T-cell (primary cell): ENCODE data around the gene GPRIN3. TPM values are rescaled to one million over a fixed set of nuclear protein-coding genes. Genes with fewer than 3 reads are reported as not detected.
A peak's percentile ranks its signal among the peaks of the same experiment; 100 is the strongest.

Source experiments
- ATAC-seq, 4 experiments: fragments of 200-7000 bp in 3 of 4; fragments of 150-1000 bp in 1 of 4; cut with Tn5 transposase; replicated peaks in 1 of 4; 1 replicate in 3 of 4; 2 replicates in 1 of 4; pipeline ENCODE4 v1.10.0; 2021; ENCODE audit warnings: moderate library complexity in 3 of 4, mild to moderate bottlenecking in 2 of 4, moderate number of reproducible peaks in 1 of 4
- CTCF ChIA-PET, 2 donors: fragments of 300-600 bp; sonication (Branson Sonifier 250); formaldehyde crosslinking; loops; one replicate each; lab custom pipeline; 2022; ENCODE audit warnings: antibody characterized with exemption in 2 of 2; lab: Charles Lee
- POLR2A ChIA-PET, 2 donors: fragments of 300-600 bp; sonication (Branson Sonifier 250); formaldehyde crosslinking; loops; one replicate each; lab custom pipeline; 2022; ENCODE audit warnings: antibody characterized with exemption in 2 of 2; lab: Charles Lee
- DNase-seq, 35 experiments: peaks; one replicate each; pipeline versions ENCODE4 v3.0.0 to v3.0.0-alpha.2; 2013 to 2023
- H3K27ac ChIP-seq: one replicate; pipeline ENCODE4 v1.5.1; 2013; ENCODE audit warnings: low read length
- H3K27me3 ChIP-seq, 2 experiments: replicated peaks in 1 of 2; 1 replicate in 1 of 2; 2 replicates in 1 of 2; pipeline versions ENCODE4 v1.6.1 to v1.7.0; 2013; ENCODE audit warnings: low read length in 1 of 2, mixed read lengths in 1 of 2; ENCODE audit not compliant: control insufficient read depth in 2 of 2, insufficient read depth in 2 of 2; ENCODE audit errors: extremely low read depth in 1 of 2
- H3K36me3 ChIP-seq, 2 donors: 1 replicate in 1 of 2; 2 replicates in 1 of 2; pipeline versions ENCODE4 v1.6.1 to v1.7.0; 2013; ENCODE audit warnings: low read length in 1 of 2; ENCODE audit not compliant: control insufficient read depth in 2 of 2, insufficient read depth in 1 of 2; ENCODE audit errors: extremely low read depth in 1 of 2
- H3K4me1 ChIP-seq, 2 experiments: 1 replicate in 1 of 2; 2 replicates in 1 of 2; pipeline versions ENCODE4 v1.6.1 to v1.7.0; 2013; ENCODE audit warnings: low read length in 2 of 2, mixed read lengths in 1 of 2; ENCODE audit not compliant: insufficient read depth in 2 of 2, control insufficient read depth in 1 of 2; ENCODE audit errors: extremely low read depth in 1 of 2
- H3K4me3 ChIP-seq, 2 donors: 1 replicate in 1 of 2; 2 replicates in 1 of 2; pipeline versions ENCODE4 v1.5.1 to v1.7.0; 2013; ENCODE audit warnings: mild to moderate bottlenecking in 2 of 2, low read length in 1 of 2, moderate library complexity in 1 of 2; ENCODE audit not compliant: control insufficient read depth in 1 of 2; ENCODE audit errors: extremely low read depth in 1 of 2
- H3K9me3 ChIP-seq: 2 replicates; pipeline ENCODE4 v1.7.0; 2013
- H3K27ac Mint-ChIP-seq, 2 donors: one replicate each; pipeline ENCODE4 v1.8.0; 2020 to 2021; ENCODE audit warnings: mild to moderate bottlenecking in 2 of 2, mixed read lengths in 2 of 2
- H3K27me3 Mint-ChIP-seq, 2 donors: one replicate each; pipeline ENCODE4 v1.8.0; 2021 to 2022; ENCODE audit warnings: mixed read lengths in 2 of 2
- H3K36me3 Mint-ChIP-seq: one replicate; pipeline ENCODE4 v1.8.0; 2021; ENCODE audit warnings: mixed read lengths
- H3K4me1 Mint-ChIP-seq, 3 donors: one replicate each; pipeline ENCODE4 v1.8.0; 2020 to 2022; ENCODE audit warnings: mixed read lengths in 3 of 3, mild to moderate bottlenecking in 1 of 3
- H3K4me3 Mint-ChIP-seq, 3 donors: one replicate each; pipeline ENCODE4 v1.8.0; 2020 to 2022; ENCODE audit warnings: mild to moderate bottlenecking in 3 of 3, mixed read lengths in 3 of 3, moderate library complexity in 3 of 3
- H3K9me3 Mint-ChIP-seq, 3 donors: one replicate each; pipeline ENCODE4 v1.8.0; 2020 to 2022; ENCODE audit warnings: mixed read lengths in 3 of 3
- WGBS: methylation state at CpG from one replicate; pipeline ENCODE4 v1.1.5; 2013; ENCODE audit warnings: missing lambda C conversion rate; ENCODE audit not compliant: insufficient coverage; 5-methylcytosine and 5-hydroxymethylcytosine counted together
- total RNA-seq, 35 experiments: library from RNA in 6 of 35; stranded (reverse) in 6 of 35; fragments of 120-200 nt in 1 of 35; gene quantifications; one replicate each; pipeline versions ENCODE4 v1.2.1 to v1.2.4 and lab custom pipeline; 2013 to 2026

GPRIN3 gene
- total RNA-seq, 5 donors from 2014 or later (not counting 1 experiment from before 2014, with no cell fraction given), result 17.4 to 56.1 (median 23.0) TPM

DNA sequence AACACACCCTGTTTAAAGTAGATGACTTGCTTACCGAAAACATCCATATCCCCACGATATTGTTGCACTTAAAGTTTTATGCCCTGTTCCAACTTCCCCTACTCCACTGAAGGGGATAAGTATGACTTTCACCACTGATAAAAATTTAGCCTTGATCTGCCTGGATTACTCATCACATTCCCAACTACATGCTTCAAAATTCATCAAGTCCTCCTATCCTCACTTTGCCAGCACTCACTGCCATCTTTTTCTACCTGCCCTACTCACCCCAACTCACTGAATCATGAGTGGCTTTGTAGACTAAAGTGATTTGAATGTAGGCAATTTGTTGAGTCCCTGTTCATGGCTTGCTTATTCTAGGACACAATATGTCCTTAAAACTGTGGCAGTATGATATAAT lies 12.2 kb upstream of the GPRIN3 start:
- ChIA-PET POLR2A (no interaction called here), CTCF (no interaction called here)
- ATAC-seq (no peak), DNase-seq (no peak)
- no peaks in the 10 kb centered on the region for H3K27me3 ChIP-seq
- no peaks in the 10 kb centered on the region for H3K36me3 Mint-ChIP-seq
- H3K4me1 ChIP-seq, result peaks cover 14 to 20% of the 10 kb centered on the region in 2 experiments
- H3K4me1 Mint-ChIP-seq, result peaks cover 37 to 43% (median 39%) of the 10 kb centered on the region in 3 donors
- no peak overlapping the region for H3K27ac ChIP-seq
- H3K27me3 Mint-ChIP-seq, result no peaks in the 10 kb centered on the region
- H3K9me3 Mint-ChIP-seq, result no peaks in the 10 kb centered on the region
- no peaks in the 10 kb centered on the region for H3K9me3 ChIP-seq
- H3K36me3 ChIP-seq, result no peaks in the 10 kb centered on the region
- 100% methylated on average over 2 of the region's 2 CpGs for WGBS
- no peak overlapping the region for H3K4me3 ChIP-seq
- H3K4me3 Mint-ChIP-seq, result no peak overlapping the region
- H3K27ac Mint-ChIP-seq, result no peak overlapping the region

DNA sequence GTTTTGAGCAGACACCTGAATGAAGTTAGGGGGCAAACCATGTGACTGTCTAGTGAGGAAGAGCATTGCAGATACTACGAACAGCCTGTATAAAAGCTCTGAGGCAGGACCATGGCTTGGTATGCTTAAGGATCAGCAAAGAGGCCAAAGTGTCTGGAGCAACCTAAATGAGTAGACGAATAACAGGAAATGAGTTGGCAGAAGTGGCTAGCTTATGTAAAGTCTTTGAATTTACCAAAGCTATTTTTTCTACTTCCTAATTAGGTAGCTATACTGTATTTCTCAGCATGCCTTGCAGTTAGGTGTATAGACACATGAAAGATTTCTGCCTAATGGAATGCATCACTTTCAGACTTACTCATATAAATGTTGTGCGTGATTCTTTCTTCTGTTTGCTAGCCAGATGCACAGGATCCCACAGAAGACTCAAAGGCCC lies 9.3 kb upstream of the GPRIN3 start:
- Histone ChIP-seq H3K27ac (peak overlapping the region; percentile 72), H3K36me3 (no peaks in the 10 kb centered on the region), H3K4me1 (peaks cover 14 to 20% of the 10 kb centered on the region in 2 experiments), H3K9me3 (no peaks in the 10 kb centered on the region), H3K4me3 (no peak overlapping the region), H3K27me3 (no peaks in the 10 kb centered on the region)
- 0% methylated on average over 1 of the region's 3 CpGs for WGBS
- ChIA-PET CTCF (interaction anchor here in 1 of 2 donors (0.6 to 1.9 kb wide), 7 partner anchors 9 to 62 kb away, joined by 3 to 7 read pairs (median 3); partner anchors contain the start of gene GPRIN3), POLR2A (interaction anchor here (0.6 to 1.1 kb wide), 4 partner anchors 9 to 27 kb away, joined by 3 to 4 read pairs (median 4); no protein-coding TSS in a partner anchor)
- Mint-ChIP-seq H3K4me1 (peaks cover 33 to 38% (median 37%) of the 10 kb centered on the region in 3 donors), H3K36me3 (no peaks in the 10 kb centered on the region), H3K27me3 (no peaks in the 10 kb centered on the region), H3K4me3 (peak overlapping the region; percentile 5 to 56 (median 14)), H3K9me3 (no peaks in the 10 kb centered on the region), H3K27ac (peak overlapping the region; percentile 93 to 98)
- peak in 4 of 35 experiments; percentile 9 to 63 (median 24) for DNase-seq
- peak; percentile 86 to 91 (median 89) for ATAC-seq

DNA sequence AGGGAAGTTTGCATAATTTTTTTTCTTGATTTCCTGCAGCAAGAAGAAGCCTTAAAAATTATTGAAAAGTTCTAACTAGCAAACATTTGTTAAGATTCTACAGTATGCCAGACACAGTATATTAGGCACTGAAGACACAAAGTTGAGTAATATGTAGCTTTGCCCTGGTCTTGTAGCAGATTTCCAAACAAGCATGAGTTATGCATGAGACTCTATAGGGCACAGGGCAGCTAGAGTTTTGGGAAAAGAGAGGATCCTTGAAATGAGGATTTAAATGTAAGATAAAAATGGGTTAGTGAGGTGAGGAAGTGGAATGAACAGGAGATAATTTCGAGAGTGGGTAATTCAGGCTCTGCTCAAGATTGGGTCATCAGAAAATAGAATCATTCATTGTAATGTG lies 8.6 kb upstream of the GPRIN3 start:
- Mint-ChIP-seq H3K27me3 (no peaks in the 10 kb centered on the region), H3K27ac (peak overlapping the region; percentile 93 to 98), H3K36me3 (no peaks in the 10 kb centered on the region), H3K4me1 (peaks cover 33 to 43% (median 43%) of the 10 kb centered on the region in 3 donors), H3K4me3 (peak overlapping the region in 1 of 3 donors; percentile 56), H3K9me3 (no peaks in the 10 kb centered on the region)
- peaks cover 14 to 20% of the 10 kb centered on the region in 2 experiments for H3K4me1 ChIP-seq
- no CpG with 5 or more reads among the region's 1 CpG for WGBS
- POLR2A ChIA-PET, result interaction anchor here in 1 of 2 donors (1.1 kb wide), 2 partner anchors 8 to 17 kb away, joined by 4 read pairs; no protein-coding TSS in a partner anchor
- no peaks in the 10 kb centered on the region for H3K36me3 ChIP-seq
- no peak overlapping the region for H3K4me3 ChIP-seq
- CTCF ChIA-PET, result interaction anchor here in 1 of 2 donors (1.9 kb wide), 1 partner anchor 8 kb away, joined by 7 read pairs; the partner anchor contains the start of gene GPRIN3
- no peak for DNase-seq
- no peaks in the 10 kb centered on the region for H3K27me3 ChIP-seq
- peak overlapping the region; percentile 72 for H3K27ac ChIP-seq
- no peaks in the 10 kb centered on the region for H3K9me3 ChIP-seq
- ATAC-seq, result no peak

DNA sequence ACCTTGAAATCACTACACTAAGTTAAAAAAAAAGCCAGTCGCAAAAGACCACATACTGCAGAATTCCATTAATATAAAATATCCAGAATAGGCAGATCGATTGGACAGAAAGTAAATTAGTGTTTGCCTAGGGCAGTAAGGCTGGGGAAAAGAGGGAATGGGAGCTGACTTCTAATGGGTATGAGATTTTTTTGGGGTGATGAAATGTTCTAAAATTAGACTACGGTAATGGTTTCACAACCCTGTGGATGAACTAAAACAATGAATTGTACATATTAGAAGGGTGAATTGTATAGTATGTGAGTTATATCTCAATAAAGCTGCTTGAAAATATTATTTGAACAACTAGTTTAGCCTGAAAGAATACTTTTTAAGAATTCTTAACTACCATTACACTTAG lies 6.7 kb upstream of the GPRIN3 start:
- peaks cover 49 to 52% (median 52%) of the 10 kb centered on the region in 3 donors for H3K4me1 Mint-ChIP-seq
- Histone ChIP-seq H3K27ac (no peak overlapping the region), H3K9me3 (no peaks in the 10 kb centered on the region), H3K4me3 (no peak overlapping the region), H3K27me3 (no peaks in the 10 kb centered on the region), H3K4me1 (peaks cover 19 to 23% of the 10 kb centered on the region in 2 experiments), H3K36me3 (no peaks in the 10 kb centered on the region)
- no CpG with 5 or more reads among the region's 3 CpGs for whole genome bisulfite sequencing
- H3K4me3 Mint-ChIP-seq, result no peak overlapping the region
- no peaks in the 10 kb centered on the region for H3K27me3 Mint-ChIP-seq
- no peaks in the 10 kb centered on the region for H3K9me3 Mint-ChIP-seq
- no peaks in the 10 kb centered on the region for H3K36me3 Mint-ChIP-seq
- DNase-seq, result no peak
- ChIA-PET POLR2A (no interaction called here), CTCF (no interaction called here)
- H3K27ac Mint-ChIP-seq, result no peak overlapping the region
- ATAC-seq, result no peak

DNA sequence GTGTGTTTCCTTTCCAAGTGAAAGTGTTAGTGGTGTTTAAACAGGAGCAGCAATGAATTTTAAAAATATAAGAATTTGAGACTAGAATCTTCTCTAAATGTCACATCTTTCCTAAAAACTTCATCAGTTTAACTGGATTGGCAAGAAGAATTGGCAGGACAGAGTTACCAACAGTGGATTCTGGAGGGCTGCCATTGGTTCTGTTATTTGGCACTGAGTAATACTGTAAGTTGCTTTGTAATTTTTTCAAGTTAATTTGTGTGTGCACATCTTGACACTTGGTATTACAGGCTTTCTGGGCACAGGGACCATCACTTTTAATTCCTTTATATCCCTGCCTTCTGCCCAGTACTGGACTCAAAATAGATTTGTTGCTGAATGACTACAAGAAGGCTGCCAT lies 4.5 kb upstream of the GPRIN3 start:
- no peaks in the 10 kb centered on the region for H3K27me3 Mint-ChIP-seq
- POLR2A ChIA-PET, result no interaction called here
- CTCF ChIA-PET, result interaction anchor here in 1 of 2 donors (1.4 kb wide), 1 partner anchor 58 kb away, joined by 3 read pairs; no protein-coding TSS in a partner anchor

DNA sequence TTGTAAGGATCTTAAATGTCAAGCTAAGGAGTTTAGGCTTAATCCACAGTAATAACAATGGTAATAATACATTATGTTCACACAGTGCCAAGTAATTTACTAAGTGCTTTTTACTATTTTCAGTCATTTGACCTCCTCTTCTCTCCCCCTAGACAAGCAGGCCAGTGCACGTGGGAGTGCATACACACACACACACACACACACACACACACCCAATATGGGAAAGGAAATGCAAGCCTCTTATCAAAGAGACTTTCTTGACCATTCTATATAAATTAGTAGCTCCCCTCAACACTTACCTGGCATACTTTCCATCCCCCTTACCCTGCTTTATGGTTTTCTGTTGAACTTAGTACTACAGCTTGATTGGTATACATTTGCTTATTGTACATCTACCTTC lies 3.8 kb upstream of the GPRIN3 start:
- peaks cover 10 to 18% of the 10 kb centered on the region in 2 experiments for H3K4me1 ChIP-seq
- no peak for ATAC-seq
- no peak overlapping the region for H3K4me3 ChIP-seq
- Mint-ChIP-seq H3K36me3 (no peaks in the 10 kb centered on the region), H3K27me3 (no peaks in the 10 kb centered on the region), H3K4me1 (peaks cover 39 to 41% (median 41%) of the 10 kb centered on the region in 3 donors), H3K4me3 (no peak overlapping the region), H3K9me3 (no peaks in the 10 kb centered on the region), H3K27ac (peak overlapping the region in 1 of 2 donors; percentile 13)
- no peak for DNase-seq
- H3K36me3 ChIP-seq, result no peaks in the 10 kb centered on the region
- H3K27ac ChIP-seq, result no peak overlapping the region
- no CpG with 5 or more reads among the region's 1 CpG for WGBS
- CTCF ChIA-PET, result interaction anchor here (0.6 to 1.4 kb wide), 2 partner anchors 57 to 800 kb away, joined by 3 read pairs; no protein-coding TSS in a partner anchor
- POLR2A ChIA-PET, result interaction anchor here (0.5 to 1.1 kb wide), 5 partner anchors 17 to 54 kb away, joined by 3 to 4 read pairs (median 3); no protein-coding TSS in a partner anchor
- no peaks in the 10 kb centered on the region for H3K9me3 ChIP-seq
- H3K27me3 ChIP-seq, result no peaks in the 10 kb centered on the region

More for the DNA sequence above, 4.5 kb upstream of the GPRIN3 start:
- Histone ChIP-seq H3K9me3 (no peaks in the 10 kb centered on the region), H3K36me3 (no peaks in the 10 kb centered on the region), H3K4me1 (peaks cover 15 to 19% of the 10 kb centered on the region in 2 experiments), H3K27ac (no peak overlapping the region), H3K27me3 (no peaks in the 10 kb centered on the region), H3K4me3 (no peak overlapping the region)
- no peaks in the 10 kb centered on the region for H3K9me3 Mint-ChIP-seq
- H3K36me3 Mint-ChIP-seq, result no peaks in the 10 kb centered on the region
- DNase-seq (no peak), ATAC-seq (no peak)
- H3K4me3 Mint-ChIP-seq, result no peak overlapping the region
- peaks cover 41 to 42% (median 41%) of the 10 kb centered on the region in 3 donors for H3K4me1 Mint-ChIP-seq
- peak overlapping the region in 1 of 2 donors; percentile 13 for H3K27ac Mint-ChIP-seq
